HG02759 (cell line): Measurements from ENCODE around the gene CD58.

ENCODE experiments used
- ATAC-seq: cut with Tn5 transposase; IDR thresholded peaks from one replicate; pipeline ENCODE4 v1.9.1; 2021; ENCODE audit warnings: mild to moderate bottlenecking, moderate library complexity; ENCODE audit not compliant: unreplicated experiment

CD58 gene

DNA sequence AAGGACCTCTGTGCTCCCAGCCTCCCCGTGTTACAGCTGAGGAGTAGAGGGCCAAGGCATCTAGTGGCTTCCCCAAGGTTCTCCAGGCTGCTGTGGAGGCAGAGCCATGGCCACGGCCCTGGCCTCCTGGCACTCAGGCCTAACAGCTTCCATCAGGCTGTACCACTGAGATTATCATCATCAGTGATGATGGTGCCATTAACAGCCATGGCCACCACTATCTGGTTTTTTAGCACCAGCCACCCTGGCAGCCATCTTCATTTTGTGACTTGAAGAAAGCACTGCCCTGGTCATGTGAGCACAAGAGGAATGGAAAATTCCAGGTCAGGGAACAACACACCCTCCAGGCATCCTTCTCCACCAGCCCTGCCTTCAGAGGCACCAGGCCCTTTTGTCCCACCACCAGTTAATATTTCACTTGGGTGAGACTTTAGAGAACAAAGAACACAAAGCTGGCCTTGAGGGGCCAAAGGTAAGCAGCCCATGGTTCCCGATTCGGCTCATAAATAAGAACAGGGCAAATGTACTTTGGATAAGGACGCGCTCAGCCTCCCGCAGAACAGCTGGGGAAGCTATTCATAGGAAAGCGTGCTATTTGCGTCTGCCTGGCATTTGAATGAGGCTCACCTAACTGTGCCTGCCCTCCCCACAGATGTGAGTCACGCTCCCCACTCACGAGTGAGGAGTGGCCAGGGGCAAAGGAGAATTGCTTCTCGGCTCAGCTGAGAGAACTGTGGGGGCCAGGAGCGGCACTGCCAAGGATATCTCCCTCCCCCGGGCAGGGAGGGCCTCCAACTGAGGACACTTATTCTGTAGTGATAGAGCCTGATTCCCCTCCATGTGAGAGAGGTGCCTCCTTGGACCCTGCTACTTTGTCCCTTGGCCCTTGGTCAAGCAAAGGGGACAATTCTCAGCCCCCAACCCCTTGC, 95.6 kb downstream of the CD58 start:
- no peak for ATAC-seq

- no peak for ATAC-seq
Observed at GRCh38 chr1:116472431-116472961, 98.3 kb downstream of the CD58 start.

GRCh38 chr1:116471241-116471640, 99.6 kb downstream of the CD58 start:
- no peak for ATAC-seq

DNA sequence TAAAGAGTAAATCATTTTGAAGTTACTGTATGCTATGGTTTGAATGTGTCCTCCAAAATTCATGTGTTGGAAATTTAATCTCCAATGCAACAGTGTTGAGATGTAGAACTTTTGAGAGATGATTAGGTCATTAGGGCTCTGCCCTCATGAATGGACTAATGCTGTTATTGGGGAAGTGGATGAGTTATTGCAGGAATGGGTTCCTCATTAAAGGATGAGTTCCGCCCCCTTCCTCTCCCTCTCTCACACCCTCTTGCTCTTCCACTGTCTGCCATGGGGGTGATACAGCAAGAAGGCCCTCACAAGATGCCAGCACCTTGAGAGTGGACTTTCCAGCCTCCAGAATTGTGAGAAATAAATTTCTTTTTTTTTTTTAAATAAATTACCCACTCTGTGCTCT, 100.2 kb downstream of the CD58 start:
- ATAC-seq = no peak

DNA sequence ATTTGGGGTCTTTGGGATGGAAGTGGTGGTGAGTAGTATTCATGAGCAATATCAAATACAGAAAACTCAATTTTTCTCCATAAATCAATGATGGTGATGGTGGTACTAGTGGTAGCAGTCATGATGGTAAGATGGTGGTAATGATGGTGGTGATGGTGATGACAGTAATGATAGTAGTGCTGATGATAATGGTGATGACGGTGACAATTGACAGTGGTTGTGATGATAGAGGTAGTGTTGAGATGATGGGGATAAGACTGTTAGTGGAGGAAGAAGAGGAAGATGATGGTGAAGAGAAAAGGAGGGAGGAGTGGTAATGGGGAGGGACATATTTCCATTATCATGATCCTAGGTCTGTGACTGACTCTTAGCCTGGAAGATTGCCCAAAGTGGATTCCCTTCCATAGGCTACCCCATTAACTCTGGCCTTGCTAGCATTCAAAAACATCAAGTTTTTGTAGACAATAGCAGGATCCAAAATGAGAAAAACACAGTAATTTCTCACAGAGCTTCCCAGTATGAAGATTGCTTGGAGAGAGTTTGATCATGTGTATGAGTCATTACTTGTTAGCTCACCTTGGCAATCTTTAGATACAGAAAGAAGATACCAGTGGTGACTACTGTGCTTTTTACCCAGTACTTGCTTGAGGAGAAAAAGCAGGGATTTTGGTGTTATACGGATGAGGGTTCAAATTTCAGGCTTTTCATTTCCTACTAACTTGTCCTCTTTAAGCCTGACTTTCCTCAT, 103.8 kb downstream of the CD58 start:
- ATAC-seq = no peak

GRCh38 chr1:116465845-116466685, 104.8 kb downstream of the CD58 start:
- no peak for ATAC-seq

GRCh38 chr1:116465477-116465844, 105.4 kb downstream of the CD58 start:
- no peak for ATAC-seq
